GM13976 (cell line): Measurements from ENCODE around the gene NGEF.
A peak's percentile ranks its signal among the peaks of the same experiment; 100 is the strongest.

Experiments used
- DNase-seq: peaks from one replicate; pipeline ENCODE4 v3.0.0; 2012; ENCODE audit warnings: low spot score
- CTCF ChIP-seq: IDR thresholded peaks from 2 replicates; pipeline ENCODE4 v1.5.1; 2012; ENCODE audit warnings: borderline replicate concordance, mild to moderate bottlenecking; ENCODE audit not compliant: insufficient read depth; ENCODE audit errors: extremely low read depth, missing control alignments, control extremely low read depth
- in situ Hi-C: fragments of 300-500 bp; cut with MboI; formaldehyde crosslinking; loops from one replicate; pipeline ENCODE4 v1.12.0; 2022; ENCODE audit warnings: low sequenced_read_pairs, mixed read lengths, inconsistent platforms; ENCODE audit not compliant: unreplicated experiment

NGEF gene

DNA sequence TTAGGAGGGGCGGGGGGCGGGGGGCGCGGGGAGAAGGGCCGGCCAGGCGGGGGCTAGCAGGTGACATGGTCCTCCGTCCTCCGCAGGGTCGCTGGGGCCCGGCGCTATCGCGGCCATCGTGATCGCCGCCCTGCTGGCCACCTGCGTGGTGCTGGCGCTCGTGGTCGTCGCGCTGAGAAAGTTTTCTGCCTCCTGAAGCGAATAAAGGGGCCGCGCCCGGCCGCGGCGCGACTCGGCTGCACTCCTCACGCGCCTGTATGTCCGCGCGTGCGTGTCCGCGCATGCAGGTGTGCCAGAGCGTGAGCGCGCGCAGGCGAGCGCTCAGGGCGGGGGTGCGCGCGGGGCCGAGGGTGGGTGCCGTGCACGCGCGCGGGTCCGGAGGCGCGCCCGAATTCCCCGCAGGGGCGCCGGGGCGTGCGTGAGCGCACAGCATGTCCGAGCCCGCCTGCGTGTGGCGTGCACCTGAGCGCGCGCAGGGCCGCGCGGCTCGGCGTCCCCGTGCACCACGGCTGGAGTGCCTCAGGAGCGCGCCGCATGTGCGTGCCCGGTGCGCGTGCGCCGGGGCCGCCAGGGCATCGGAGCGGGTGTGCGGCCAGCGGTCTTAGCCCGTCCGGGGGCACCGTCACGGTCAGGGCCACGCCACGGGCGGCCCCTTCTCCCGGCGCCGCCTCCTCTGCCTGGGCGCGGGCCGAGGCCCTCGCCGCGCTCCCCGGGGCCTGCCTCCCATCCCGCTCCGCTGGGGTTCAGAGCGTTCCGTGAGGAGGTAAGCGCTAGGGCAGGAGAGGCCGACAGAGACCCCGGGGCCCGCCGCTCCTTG lies 136.7 kb downstream of the NGEF start:
- peak; percentile 74 for DNase-seq
- peak; percentile 45 for TF ChIP-seq CTCF
- in situ Hi-C loops = no loop called here

GRCh38 chr2:232875256-232876121 lies 137.6 kb downstream of the NGEF start:
- DNase-seq = no peak
- peak; percentile 15 for TF ChIP-seq CTCF
- in situ Hi-C loops = no loop called here

- no peak for DNase-seq
- TF ChIP-seq CTCF = no peak
- in situ Hi-C loops = no loop called here
These were observed 138.3 kb downstream of the NGEF start for GRCh38 chr2:232874677-232875223.

- in situ Hi-C loops = no loop called here
- no peak for TF ChIP-seq CTCF
- DNase-seq = no peak
These were observed 139.0 kb downstream of the NGEF start for GRCh38 chr2:232873909-232874641.

- in situ Hi-C loops = no loop called here
- TF ChIP-seq CTCF = no peak
- no peak for DNase-seq
These were observed 139.7 kb downstream of the NGEF start for GRCh38 chr2:232873292-232873908.

- in situ Hi-C loops = no loop called here
- TF ChIP-seq CTCF = no peak
- no peak for DNase-seq
These were observed 140.2 kb downstream of the NGEF start for GRCh38 chr2:232872826-232873225.
